Bronchial epithelial cell (primary cell): ENCODE data around the gene HK3. TPM values are rescaled to one million over a fixed set of nuclear protein-coding genes. Genes with fewer than 3 reads are reported as not detected.

ENCODE experiments used
- DNase-seq: peaks from one replicate; pipeline ENCODE4 v3.0.0-alpha.2; 2010; ENCODE audit warnings: low read depth
- FAIRE-seq: peaks from 2 replicates; lab custom pipeline; 2011; peaks lifted over from hg19 to GRCh38; lab: Jason Lieb, UNC
- H3K27me3 ChIP-seq: 2 replicates; pipeline ENCODE4 v1.5.1; 2011; ENCODE audit warnings: low read length; ENCODE audit not compliant: control insufficient read depth, insufficient read depth
- H3K36me3 ChIP-seq: 2 replicates; pipeline ENCODE4 v1.5.1; 2011; ENCODE audit warnings: low read length; ENCODE audit not compliant: control insufficient read depth, insufficient read depth
- H3K4me3 ChIP-seq: 2 replicates; pipeline ENCODE4 v1.5.1; 2011; ENCODE audit warnings: mild to moderate bottlenecking, low read depth, low read length, control low read depth
- total RNA-seq: library from RNA; depleted of rRNA; stranded (reverse); fragments of >200 nt; gene quantifications from 2 replicates; pipeline ENCODE4 v1.2.1, GENCODE V29; 2014
- TF ChIP-seq, protein P1 (sequence below): IDR thresholded peaks from 2 replicates; pipeline ENCODE4 v1.5.1; 2011; ENCODE audit warnings: mild to moderate bottlenecking, moderate library complexity, low read length, control low read depth, inconsistent platforms; ENCODE audit not compliant: insufficient read depth, severe bottlenecking

Gene HK3
- total RNA-seq, 1 donor from 2014 or later, result under 0.01 TPM

DNA sequence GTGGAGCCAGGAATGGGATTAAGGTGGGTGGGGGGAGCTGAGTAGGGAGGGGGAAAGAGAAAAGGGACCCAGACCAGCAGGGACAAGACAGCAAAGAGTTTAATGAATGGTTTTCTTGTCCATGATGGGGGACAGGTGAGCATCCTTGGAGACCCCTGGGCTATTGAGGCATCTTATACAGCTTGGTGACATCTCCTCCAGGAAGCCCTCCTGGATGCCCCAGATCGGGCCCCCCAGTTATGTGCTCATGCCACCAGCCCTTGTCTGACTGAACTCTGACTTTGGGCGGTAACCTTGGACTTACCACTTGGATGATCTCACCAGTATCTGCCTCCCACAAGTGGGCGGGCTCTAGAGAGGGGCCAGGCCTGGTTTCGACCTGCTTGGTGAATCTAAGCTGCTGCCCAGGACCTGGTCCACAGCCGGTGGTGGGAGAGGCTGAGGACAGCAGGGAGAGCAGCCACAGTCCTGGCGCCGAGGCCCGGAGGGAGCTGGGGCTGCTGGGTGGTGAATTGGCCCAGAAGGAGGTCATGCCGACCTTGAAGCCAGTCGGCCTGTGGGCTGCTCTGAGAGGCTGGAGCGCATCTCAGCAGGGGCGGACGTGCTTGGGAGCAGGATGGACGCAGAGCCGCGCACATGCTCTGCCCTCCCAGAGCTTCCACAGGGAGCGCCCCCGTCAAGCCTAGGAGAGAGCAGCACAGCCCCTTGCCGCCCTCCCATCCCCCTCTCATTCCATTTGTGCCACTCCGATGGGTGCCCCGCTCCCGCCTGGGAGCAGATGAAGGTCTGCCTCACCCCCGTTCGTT, 52.6 kb downstream of the HK3 start:
- H3K4me3 ChIP-seq, result no peak overlapping the region
- no peaks in the 10 kb centered on the region for H3K36me3 ChIP-seq
- H3K27me3 ChIP-seq, result peaks cover 4% of the 10 kb centered on the region
- no peak for FAIRE-seq
- TF ChIP-seq, protein P1, sequence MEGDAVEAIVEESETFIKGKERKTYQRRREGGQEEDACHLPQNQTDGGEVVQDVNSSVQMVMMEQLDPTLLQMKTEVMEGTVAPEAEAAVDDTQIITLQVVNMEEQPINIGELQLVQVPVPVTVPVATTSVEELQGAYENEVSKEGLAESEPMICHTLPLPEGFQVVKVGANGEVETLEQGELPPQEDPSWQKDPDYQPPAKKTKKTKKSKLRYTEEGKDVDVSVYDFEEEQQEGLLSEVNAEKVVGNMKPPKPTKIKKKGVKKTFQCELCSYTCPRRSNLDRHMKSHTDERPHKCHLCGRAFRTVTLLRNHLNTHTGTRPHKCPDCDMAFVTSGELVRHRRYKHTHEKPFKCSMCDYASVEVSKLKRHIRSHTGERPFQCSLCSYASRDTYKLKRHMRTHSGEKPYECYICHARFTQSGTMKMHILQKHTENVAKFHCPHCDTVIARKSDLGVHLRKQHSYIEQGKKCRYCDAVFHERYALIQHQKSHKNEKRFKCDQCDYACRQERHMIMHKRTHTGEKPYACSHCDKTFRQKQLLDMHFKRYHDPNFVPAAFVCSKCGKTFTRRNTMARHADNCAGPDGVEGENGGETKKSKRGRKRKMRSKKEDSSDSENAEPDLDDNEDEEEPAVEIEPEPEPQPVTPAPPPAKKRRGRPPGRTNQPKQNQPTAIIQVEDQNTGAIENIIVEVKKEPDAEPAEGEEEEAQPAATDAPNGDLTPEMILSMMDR, result no peak
- no peak for DNase-seq

DNA sequence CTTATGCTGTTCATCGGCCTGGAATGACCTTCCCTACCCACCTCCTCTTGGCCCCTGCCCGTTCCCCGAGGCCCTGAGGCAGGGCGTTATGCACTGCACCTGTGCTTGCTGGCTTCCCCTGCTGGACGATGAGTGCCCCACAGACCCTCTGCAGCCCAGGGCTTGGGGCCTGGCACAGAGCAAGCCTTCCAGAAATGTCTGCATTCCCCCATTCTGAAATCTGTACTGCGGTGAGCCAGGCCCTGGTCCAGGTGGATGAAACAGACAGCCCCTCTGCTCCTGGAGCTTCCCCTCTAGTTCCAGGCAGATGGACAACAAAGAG, 53.8 kb downstream of the HK3 start:
- Histone ChIP-seq H3K36me3 (no peaks in the 10 kb centered on the region), H3K27me3 (peaks cover 2% of the 10 kb centered on the region), H3K4me3 (no peak overlapping the region)
- TF ChIP-seq, protein P1, result no peak
- FAIRE-seq, result no peak
- DNase-seq, result no peak

DNA sequence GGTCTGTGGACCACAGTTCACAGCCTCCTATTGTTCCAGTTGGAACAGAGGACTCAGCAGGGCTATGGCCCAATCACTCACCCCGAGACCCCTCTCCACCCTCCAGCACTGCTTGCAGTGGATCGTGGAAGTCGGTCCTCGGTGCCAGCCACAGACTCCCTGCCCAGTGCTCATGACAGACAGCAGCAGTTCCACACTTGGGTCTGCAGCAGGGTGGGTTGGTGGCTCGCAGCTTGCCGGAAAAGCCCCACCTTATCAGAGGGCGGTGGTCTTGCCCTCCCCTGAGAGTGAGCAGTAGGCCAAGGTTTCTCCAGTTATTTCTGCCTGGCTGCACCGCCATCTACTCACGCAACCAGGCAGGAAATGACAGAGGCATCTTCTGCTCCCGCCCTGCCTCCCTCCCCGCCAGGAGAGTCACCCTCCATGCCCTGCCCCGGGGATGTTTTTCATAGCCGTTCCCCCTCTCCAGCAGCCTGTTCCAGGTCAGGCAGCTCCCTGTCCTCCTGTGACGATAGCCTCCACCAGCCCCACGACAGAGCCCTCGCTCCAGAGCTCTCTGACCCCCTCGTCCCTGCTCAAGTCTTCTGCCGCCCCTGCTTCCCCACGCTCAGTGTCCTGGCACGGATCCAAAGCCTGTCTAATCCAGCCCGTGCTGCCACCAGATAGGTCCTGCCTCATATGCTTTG, 54.3 kb downstream of the HK3 start:
- TF ChIP-seq, protein P1, result no peak
- Histone ChIP-seq H3K4me3 (no peak overlapping the region), H3K36me3 (no peaks in the 10 kb centered on the region), H3K27me3 (peaks cover 2% of the 10 kb centered on the region)
- FAIRE-seq (no peak), DNase-seq (no peak)

DNA sequence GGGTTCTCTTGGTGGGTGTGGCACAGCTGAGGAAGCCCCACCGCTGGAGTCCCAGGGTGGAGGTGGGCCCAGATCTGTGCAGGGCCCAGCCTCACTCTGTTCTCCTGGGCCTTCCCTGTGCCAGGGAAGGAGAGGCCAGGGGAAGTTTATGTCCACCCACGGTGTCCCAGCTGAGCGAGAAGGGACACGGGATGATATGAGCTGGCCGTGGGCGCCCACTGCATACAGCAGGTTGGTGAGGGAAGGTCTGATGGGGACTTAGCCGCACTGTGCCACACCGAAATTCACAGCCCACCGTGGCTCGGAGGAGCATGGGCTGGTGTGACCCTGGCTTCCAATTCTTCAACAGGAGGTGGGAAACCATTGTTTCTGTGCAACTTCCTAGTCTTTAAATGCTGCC, 54.9 kb downstream of the HK3 start:
- no peak for FAIRE-seq

DNA sequence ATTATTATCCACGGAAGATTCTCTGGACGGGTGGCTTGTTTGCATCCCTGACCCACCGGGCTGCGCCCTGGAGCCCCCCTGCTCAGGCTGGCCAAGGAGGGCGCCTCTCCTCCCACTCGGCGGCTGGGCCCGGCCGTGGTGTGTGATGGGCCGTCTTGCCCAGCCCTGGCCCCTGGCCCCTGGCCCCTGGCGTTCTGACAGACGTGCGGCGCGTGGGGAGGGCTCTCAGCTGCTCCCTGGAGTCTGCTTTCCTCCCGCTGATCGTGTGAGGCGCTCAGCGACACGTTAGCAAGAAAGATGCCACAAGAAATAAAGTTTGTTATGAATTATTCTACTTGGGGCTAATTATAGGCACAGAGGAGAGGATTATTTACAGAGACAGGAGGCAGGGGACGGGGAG, 55.5 kb downstream of the HK3 start:
- TF ChIP-seq, protein P1, result no peak
- Histone ChIP-seq H3K36me3 (no peaks in the 10 kb centered on the region), H3K4me3 (no peak overlapping the region), H3K27me3 (peaks cover 4% of the 10 kb centered on the region)
- DNase-seq (no peak), FAIRE-seq (no peak)

More for the DNA sequence above, 54.9 kb downstream of the HK3 start:
- Histone ChIP-seq H3K4me3 (no peak overlapping the region), H3K36me3 (no peaks in the 10 kb centered on the region), H3K27me3 (peaks cover 4% of the 10 kb centered on the region)
- no peak for DNase-seq
- TF ChIP-seq, protein P1, result no peak
